ENCODE data around the gene SLITRK2.

- TF ChIP-seq POLR2AphosphoS5 (IDR thresholded peaks at IDR 0.05; ENCODE audit: low read depth, low read length), result no peak
- TF ChIP-seq POLR2A (IDR thresholded peaks at IDR 0.05; ENCODE audit: low read depth, low read length), result no peak
Measured at GRCh38 chrX:145848448-145848847, 30.8 kb downstream of the SLITRK2 start.

Data from GM12892 (cell line).